ENCODE measurements around the gene PJVK.
A peak's percentile ranks its signal among the peaks of the same experiment; 100 is the strongest.
"Not testable (repeated sequence)": the region's sequence is repeated elsewhere in the genome, so short reads cannot be mapped to it uniquely, and the experiment has no call there.

Gene PJVK

DNA sequence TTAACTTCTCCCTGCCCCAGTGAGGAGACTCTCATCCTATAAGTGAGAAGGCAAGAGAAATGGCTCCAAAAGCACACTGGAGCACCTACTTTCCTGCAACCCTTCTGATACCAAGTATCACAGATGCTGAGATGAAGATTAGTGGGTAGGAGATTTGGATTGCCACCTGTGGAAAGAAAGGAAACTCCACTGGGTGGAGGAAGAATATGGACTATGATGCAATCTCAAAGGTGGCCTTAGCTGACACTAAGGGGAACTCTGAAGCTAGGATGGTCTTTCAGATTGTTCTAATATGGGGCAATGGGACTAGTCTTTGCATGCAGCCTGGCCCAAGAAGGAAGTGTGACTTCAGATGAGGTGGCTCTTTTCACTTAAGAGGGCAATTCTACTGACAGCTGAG, 21.8 kb upstream of the PJVK start:
- DNase-seq (ENCODE audit: low read depth in 2 of 3, low spot score in 2 of 3): no peak

GRCh38 chr2:178436662-178437061, 14.5 kb upstream of the PJVK start:
- no peak for DNase-seq (ENCODE audit: low read depth in 2 of 3, low spot score in 2 of 3)

- DNase-seq (ENCODE audit: low read depth in 2 of 3, low spot score in 2 of 3): no peak
Observed at GRCh38 chr2:178441426-178441825, 9.8 kb upstream of the PJVK start.

DNA sequence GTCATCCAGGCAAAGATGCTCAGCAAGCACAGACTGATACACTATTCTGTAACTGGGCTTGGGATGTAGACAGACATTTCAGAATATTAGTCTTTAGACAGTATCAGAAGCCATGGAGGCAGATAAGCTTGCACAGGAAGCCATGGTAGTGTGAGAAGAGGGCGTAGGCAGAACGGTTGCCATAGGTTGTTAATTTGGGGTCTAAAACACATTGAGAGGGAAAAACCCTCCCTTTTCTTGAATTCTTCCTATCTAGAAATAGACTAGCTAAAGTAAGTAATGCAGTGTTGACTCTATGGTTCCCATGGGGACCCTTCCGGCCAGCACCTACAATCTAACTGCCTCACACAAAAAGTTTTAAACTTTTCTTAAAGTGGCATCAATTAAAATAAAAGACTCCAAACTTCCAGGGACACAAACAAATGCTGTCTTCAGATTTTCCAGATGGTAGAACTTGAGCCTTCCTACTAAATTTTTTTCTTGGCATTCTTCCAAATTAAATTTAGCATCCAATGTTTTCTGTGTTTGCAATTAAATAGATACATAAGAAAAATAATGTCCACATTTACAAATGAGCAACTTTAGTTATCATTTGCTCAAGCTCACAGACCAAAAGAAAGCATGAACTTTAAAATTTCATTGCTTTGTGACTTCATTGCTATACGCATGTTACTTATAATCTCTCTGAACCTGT, 2.1 kb upstream of the PJVK start:
- no peak for DNase-seq (ENCODE audit: low read depth in 2 of 3, low spot score in 2 of 3)

GRCh38 chr2:178449700-178450523, 1.3 kb upstream of the PJVK start:
- no peak for DNase-seq (ENCODE audit: low read depth in 2 of 3, low spot score in 2 of 3)

GRCh38 chr2:178450524-178450773, 729 bp upstream of the PJVK start:
- DNase-seq (ENCODE audit: low read depth in 2 of 3, low spot score in 2 of 3): peak in 2 of 3 experiments; percentile 42 to 68

DNA sequence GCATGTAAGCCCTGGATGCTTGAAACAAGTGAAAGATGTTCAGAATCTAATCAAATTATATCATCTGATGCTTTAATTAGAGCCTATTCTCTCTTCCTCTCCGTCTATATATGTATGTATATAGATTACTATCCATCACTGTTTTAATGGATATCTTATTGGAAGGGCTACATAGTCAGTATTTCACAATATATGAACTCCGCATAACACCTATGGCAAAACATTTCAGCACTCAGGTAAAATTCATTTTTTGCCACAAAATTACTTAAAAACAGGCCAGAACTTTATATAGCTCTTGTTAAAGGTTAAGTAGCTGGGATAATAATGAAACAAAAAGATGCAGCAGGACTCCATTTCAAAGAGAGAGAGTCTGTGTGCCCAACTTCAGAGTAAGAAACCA, 1.2 kb downstream of the PJVK start:
- DNase-seq (ENCODE audit: low read depth in 2 of 3, low spot score in 2 of 3): no peak

DNA sequence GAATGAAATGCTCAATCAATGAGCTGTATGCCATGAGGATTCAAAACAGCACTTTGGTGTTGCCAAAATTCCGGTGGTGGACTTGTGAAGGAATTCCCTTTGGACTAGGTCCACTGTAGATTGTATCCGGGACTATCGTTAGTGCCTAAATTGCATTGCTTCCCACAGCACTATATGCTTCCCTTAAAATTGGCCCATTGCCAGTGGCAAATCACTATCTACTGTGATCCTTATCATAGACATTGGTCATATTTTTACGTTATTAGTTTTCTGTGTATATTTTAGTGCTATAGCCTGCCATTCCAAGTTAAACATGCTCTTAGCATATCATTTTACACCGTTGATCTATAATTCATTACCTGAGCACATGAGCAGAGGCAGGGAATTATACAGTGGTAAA, 1.7 kb downstream of the PJVK start:
- no peak for DNase-seq (ENCODE audit: low read depth in 2 of 3, low spot score in 2 of 3)

DNA sequence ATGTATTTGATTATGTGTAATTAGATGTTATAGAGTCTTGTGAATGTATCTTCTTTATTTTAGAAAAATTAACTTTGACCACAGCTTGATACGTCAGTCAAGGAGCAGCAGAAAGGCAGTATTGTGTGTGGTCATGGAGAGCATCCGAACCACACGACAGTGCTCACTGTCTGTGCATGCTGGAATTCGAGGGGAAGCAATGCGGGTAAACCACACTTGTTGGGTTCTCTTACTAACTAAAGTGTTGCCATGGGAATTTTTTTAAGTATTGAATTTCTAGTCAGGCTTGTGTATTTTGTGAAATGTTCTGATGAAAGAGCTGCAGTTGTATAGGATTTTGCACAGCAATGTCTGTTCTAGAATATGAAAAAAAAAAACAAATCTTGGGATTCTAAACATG, 4.8 kb downstream of the PJVK start:
- no peak for DNase-seq (ENCODE audit: low read depth in 2 of 3, low spot score in 2 of 3)

GRCh38 chr2:178457390-178457886, 6.3 kb downstream of the PJVK start:
- no peak for DNase-seq (ENCODE audit: low read depth in 2 of 3, low spot score in 2 of 3)

DNA sequence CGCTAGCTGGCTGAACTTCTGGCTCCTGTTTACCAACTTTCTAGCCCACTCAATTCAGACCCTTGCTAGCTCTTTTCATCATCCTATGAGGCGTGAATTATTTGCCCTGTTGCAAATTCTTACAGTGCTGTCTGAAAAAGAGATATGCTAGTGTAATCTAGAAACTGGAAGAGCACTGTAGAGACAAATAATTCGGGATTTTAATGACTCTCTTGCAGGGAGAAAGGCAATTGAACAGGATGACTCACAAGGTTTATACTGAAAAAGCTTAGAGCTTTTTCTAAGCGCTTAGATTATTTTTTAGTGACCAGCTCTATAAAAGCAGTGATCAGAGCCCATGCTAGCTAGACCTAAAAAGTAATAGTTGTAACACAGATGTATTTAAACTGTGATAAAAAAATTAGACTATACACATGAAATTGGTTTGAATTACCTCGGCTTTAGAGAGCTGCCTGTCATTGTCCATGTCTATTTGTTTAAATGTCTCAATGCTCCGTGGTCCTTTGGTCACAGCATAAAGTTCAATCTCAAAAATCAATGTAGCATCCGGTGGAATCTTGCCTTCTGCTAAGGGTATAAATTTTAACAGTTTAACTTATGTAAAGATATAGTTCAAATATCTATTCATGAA, 18.2 kb downstream of the PJVK start:
- DNase-seq (ENCODE audit: low read depth in 2 of 3, low spot score in 2 of 3): no peak

DNA sequence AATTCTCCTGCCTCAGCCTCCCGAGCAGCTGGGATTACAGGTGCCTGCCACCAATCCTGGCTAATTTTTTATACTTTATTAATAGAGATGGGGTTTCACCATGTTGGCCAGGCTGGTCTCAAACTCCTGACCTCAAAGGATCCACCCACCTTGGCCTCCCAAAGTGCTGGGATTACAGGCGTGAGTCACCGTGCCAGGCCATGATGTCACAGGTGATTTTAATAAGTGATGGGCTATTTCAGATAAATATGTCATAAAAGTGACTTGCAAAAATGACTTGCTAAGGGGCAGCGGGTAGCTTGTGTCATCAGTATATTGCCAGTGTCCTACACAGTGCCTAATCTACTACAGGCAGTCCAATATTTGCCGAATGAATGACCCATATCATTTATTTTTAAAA, 20.1 kb downstream of the PJVK start:
- not testable (repeated sequence) for DNase-seq (ENCODE audit: low read depth in 2 of 3, low spot score in 2 of 3)

GRCh38 chr2:178473373-178473772, 22.2 kb downstream of the PJVK start:
- DNase-seq (ENCODE audit: low read depth in 2 of 3, low spot score in 2 of 3): no peak

- DNase-seq (ENCODE audit: low read depth in 2 of 3, low spot score in 2 of 3): no peak
Observed at GRCh38 chr2:178473931-178474330, 22.8 kb downstream of the PJVK start.

DNA sequence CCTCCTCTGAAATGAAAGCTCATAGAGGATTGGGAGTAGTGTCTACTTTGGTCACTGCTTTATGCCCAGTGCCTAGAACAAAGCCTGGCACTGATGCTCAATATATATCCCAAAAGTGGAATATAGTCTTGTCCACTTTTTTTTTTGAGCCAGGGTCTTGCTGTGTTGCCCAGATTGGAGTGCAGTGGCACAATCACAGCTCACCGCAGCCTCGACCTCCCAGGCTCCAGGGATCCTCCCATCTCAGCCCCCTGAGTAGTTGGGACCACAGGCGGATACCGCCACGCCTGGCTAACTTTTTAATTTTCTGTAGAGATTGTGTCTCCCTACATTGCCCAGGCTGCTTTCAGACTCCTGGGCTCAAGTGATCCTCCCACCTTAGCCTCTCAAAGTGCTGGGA, 23.4 kb downstream of the PJVK start:
- no peak for DNase-seq (ENCODE audit: low read depth in 2 of 3, low spot score in 2 of 3)

DNA sequence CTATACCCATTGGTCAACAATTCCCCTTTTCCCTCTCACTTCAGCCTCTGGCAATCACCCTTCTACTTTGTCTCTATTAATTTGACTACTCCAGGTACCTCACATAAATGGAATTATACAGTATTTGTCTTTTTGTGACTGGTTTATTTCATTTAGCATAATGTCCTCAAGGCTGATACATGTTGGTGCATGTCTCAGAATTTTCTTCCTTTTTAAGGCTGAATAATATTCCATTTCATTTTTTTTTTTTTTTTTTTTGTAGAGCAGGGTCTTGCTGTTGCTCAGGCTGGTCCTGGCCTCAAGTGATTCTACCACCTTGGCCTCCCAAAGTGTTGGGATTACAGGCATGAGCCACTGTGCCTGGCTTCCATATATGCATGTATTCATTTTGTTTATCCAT, 25.3 kb downstream of the PJVK start:
- DNase-seq (ENCODE audit: low read depth in 2 of 3, low spot score in 2 of 3): no peak

DNA sequence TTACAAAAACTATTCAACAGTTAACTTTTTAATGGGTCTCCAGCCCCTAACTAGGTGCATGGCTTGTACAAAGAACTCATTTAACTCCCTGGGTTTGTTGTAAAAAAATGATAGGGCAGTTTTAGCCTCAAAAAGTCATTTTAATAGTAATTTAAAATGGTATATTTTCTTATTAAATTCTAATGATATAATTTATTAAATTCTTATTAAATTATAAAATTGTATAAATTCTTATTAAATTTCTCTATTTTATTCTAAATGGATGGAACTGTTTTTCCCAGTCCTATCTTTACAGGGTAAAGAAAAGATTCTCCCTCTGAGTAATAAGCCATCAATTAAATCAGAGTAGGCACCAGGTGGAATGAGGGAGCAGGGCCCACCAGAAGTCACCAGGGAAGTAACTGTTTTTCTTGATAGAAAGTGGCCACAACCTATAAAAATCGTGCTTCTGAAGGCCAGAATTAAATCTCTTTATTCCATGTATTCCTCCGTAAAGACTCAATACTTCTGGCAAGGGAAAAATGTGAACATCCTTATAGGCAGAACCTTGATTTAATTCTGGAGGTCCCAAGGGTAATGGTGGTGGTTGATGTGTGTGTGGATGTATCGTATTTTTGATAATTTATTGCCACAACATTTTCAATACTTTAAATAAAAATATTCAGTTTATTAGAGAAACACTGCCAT, 26.4 kb downstream of the PJVK start:
- DNase-seq (ENCODE audit: low read depth in 2 of 3, low spot score in 2 of 3): no peak

- DNase-seq (ENCODE audit: low read depth in 2 of 3, low spot score in 2 of 3): peak in 1 of 3 experiments; percentile 5
Observed at GRCh38 chr2:178478130-178478438, 26.9 kb downstream of the PJVK start.

- DNase-seq (ENCODE audit: low read depth in 2 of 3, low spot score in 2 of 3): peak; percentile 52 to 58 (median 54)
Observed at GRCh38 chr2:178478439-178479274, 27.5 kb downstream of the PJVK start, which contains the start of gene FKBP7. Gene FKBP7, minus strand, starts transcription at chr2:178478600. Its CDS starts 101 bp downstream, at chr2:178478499.

GRCh38 chr2:178479275-178479616, 28.1 kb downstream of the PJVK start:
- DNase-seq (ENCODE audit: low read depth in 2 of 3, low spot score in 2 of 3): no peak

DNA sequence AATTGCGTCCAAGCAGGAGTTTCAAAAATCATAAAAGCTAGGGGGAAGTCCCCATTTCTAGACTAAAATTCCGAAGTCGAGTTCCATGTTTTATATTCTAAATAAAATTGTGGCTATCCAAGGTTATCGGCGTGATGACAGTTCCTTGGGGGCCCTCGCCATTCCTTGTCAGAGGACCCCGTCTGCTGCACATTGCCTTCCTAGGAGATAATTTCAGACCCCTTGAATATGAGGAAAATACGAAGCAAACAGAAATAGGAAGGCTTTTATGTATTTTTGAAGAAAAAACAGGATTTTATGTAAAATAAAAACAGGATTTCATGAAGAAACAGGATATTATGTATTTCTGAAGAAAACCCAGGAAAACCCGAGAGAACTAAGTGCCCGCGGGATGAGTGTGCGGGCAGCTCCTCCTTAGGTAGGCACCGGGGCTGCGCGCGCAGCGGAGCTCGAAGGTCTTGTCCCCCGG, 28.6 kb downstream of the PJVK start:
- DNase-seq (ENCODE audit: low read depth in 2 of 3, low spot score in 2 of 3): no peak
